COLO668 (cell line): ENCODE data around the gene MIGA2.
"Not testable (repeated sequence)": the region's sequence is repeated elsewhere in the genome, so short reads cannot be mapped to it uniquely, and the experiment has no call there.

ENCODE experiments used
- DNase-seq: peaks from one replicate; lab custom pipeline; 2025; ENCODE audit not compliant: unreplicated experiment; lab: John Stamatoyannopoulos, UW

The MIGA2 gene

GRCh38 chr9:129036241-129036922, at the start of gene MIGA2:
MIGA2 (plus strand) TSS chr9:129036626; CDS start chr9:129040595, 3,969 bp downstream.
- peak; percentile 98 for DNase-seq

GRCh38 chr9:128986671-128987070, 49.8 kb upstream of the MIGA2 start:
- DNase-seq: no peak

GRCh38 chr9:128987805-128988204, 48.6 kb upstream of the MIGA2 start:
- DNase-seq: no peak

- no peak for DNase-seq
Observed at GRCh38 chr9:128992995-128993394, 43.4 kb upstream of the MIGA2 start.

- DNase-seq: no peak
Observed at GRCh38 chr9:128995791-128996190, 40.6 kb upstream of the MIGA2 start.

- DNase-seq: no peak
Observed at GRCh38 chr9:128998462-128998861, 38.0 kb upstream of the MIGA2 start.

- no peak for DNase-seq
Observed at GRCh38 chr9:128999581-129000206, 36.7 kb upstream of the MIGA2 start.

- DNase-seq: no peak
Observed at GRCh38 chr9:129001504-129002325, 34.7 kb upstream of the MIGA2 start.

- DNase-seq: no peak
Observed at GRCh38 chr9:129002992-129003391, 33.4 kb upstream of the MIGA2 start.

- not testable (repeated sequence) for DNase-seq
Observed at GRCh38 chr9:129004173-129004572, 32.3 kb upstream of the MIGA2 start.

GRCh38 chr9:129005336-129005997, 31.0 kb upstream of the MIGA2 start:
- DNase-seq: no peak

GRCh38 chr9:129006328-129007034, 29.9 kb upstream of the MIGA2 start:
- peak; percentile 54 for DNase-seq

- DNase-seq: no peak
Observed at GRCh38 chr9:129007035-129007765, 29.2 kb upstream of the MIGA2 start.

GRCh38 chr9:129007766-129008468, 28.5 kb upstream of the MIGA2 start:
- no peak for DNase-seq

GRCh38 chr9:129008469-129008965, 27.9 kb upstream of the MIGA2 start:
- no peak for DNase-seq

- DNase-seq: no peak
Observed at GRCh38 chr9:129008986-129009583, 27.3 kb upstream of the MIGA2 start.

- no peak for DNase-seq
Observed at GRCh38 chr9:129009584-129010141, 26.8 kb upstream of the MIGA2 start.

GRCh38 chr9:129010267-129010975, 26.0 kb upstream of the MIGA2 start:
- no peak for DNase-seq
